Esophagus muscularis mucosa (tissue), 3 donors: ENCODE measurements around the gene GRAMD2A.

Experiments
- POLR2A ChIP-seq: fragments of 450-650 bp; IDR thresholded peaks from one replicate; pipeline ENCODE4 v1.6.1; 2017; ENCODE audit warnings: antibody characterized with exemption, moderate library complexity, mild to moderate bottlenecking, low read depth
- POLR2AphosphoS5 ChIP-seq, 2 donors: sonication (generic); formaldehyde crosslinking; IDR thresholded peaks; one replicate each; pipeline ENCODE4 v1.6.1; 2017; ENCODE audit warnings: antibody characterized with exemption in 2 of 2
- TF ChIP-seq, protein P1 (sequence below), 3 experiments: fragments of 200-600 bp in 2 of 3; fragments of 450-650 bp in 1 of 3; sonication (generic) in 2 of 3; IDR thresholded peaks; one replicate each; pipeline ENCODE4 v1.5.1; 2017 to 2019; ENCODE audit warnings: antibody characterized with exemption in 3 of 3, mild to moderate bottlenecking in 2 of 3, moderate library complexity in 1 of 3

DNA sequence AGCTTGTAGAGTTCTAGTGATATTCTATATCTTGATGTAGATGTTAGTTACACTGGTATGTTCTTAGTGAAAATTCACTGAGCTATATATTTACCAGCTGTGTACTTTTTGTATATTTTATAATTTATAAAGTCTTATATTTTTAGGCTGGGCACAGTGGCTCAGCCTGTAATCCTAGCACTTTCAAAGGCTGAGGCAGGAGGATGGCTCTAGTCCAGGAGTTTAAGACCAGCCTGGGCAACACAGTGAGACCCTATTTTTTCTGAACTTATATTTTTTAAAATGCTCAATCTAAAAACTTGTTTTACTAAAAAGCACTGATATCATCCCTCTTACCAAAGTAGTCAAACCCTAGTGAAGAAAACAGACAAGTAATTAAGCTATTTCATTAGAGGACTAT is 84.8 kb downstream of the GRAMD2A start:
- TF ChIP-seq, protein P1, sequence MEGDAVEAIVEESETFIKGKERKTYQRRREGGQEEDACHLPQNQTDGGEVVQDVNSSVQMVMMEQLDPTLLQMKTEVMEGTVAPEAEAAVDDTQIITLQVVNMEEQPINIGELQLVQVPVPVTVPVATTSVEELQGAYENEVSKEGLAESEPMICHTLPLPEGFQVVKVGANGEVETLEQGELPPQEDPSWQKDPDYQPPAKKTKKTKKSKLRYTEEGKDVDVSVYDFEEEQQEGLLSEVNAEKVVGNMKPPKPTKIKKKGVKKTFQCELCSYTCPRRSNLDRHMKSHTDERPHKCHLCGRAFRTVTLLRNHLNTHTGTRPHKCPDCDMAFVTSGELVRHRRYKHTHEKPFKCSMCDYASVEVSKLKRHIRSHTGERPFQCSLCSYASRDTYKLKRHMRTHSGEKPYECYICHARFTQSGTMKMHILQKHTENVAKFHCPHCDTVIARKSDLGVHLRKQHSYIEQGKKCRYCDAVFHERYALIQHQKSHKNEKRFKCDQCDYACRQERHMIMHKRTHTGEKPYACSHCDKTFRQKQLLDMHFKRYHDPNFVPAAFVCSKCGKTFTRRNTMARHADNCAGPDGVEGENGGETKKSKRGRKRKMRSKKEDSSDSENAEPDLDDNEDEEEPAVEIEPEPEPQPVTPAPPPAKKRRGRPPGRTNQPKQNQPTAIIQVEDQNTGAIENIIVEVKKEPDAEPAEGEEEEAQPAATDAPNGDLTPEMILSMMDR (IDR thresholded peaks at IDR 0.05) = no peak
- TF ChIP-seq POLR2A (no peak), POLR2AphosphoS5 (IDR thresholded peaks at IDR 0.05) (no peak)
